GM21390 (cell line): ENCODE measurements around the gene C10orf88.
"Not testable (repeated sequence)": the region's sequence is repeated elsewhere in the genome, so short reads cannot be mapped to it uniquely, and the experiment has no call there.

Experiments used
- ATAC-seq: cut with Tn5 transposase; IDR thresholded peaks from one replicate; pipeline ENCODE4 v1.9.1; 2021; ENCODE audit not compliant: unreplicated experiment

C10orf88 gene

GRCh38 chr10:122962405-122962804 is 8.4 kb upstream of the C10orf88 start:
- ATAC-seq = no peak

GRCh38 chr10:122957474-122957873 is 3.4 kb upstream of the C10orf88 start:
- no peak for ATAC-seq

- ATAC-seq = no peak
These were observed 1.9 kb upstream of the C10orf88 start for GRCh38 chr10:122955892-122956291.

GRCh38 chr10:122954731-122955050 is 664 bp upstream of the C10orf88 start:
- ATAC-seq = no peak

GRCh38 chr10:122949296-122949695 is 4.7 kb downstream of the C10orf88 start:
- no peak for ATAC-seq

GRCh38 chr10:122939856-122940543 is 14.0 kb downstream of the C10orf88 start:
- no peak for ATAC-seq

- ATAC-seq = no peak
These were observed 14.7 kb downstream of the C10orf88 start for GRCh38 chr10:122939133-122939855.

GRCh38 chr10:122931088-122931906 is 22.7 kb downstream of the C10orf88 start:
- ATAC-seq = no peak

GRCh38 chr10:122930140-122930539 is 23.9 kb downstream of the C10orf88 start:
- no peak for ATAC-seq

- no peak for ATAC-seq
These were observed 38.3 kb downstream of the C10orf88 start for GRCh38 chr10:122915700-122916099.

GRCh38 chr10:122911889-122912484 is 42.0 kb downstream of the C10orf88 start:
- no peak for ATAC-seq

- ATAC-seq = no peak
These were observed 43.7 kb downstream of the C10orf88 start, which contains the start of gene FAM24A for GRCh38 chr10:122910310-122910709. TSS of gene FAM24A (plus strand) at chr10:122910610. CDS start at chr10:122911635, 1,025 bp downstream.

- ATAC-seq = not testable (repeated sequence)
These were observed 50.2 kb downstream of the C10orf88 start for GRCh38 chr10:122903861-122904260.

GRCh38 chr10:122894261-122894944 is 59.6 kb downstream of the C10orf88 start:
- no peak for ATAC-seq

GRCh38 chr10:122884166-122884565 is 69.9 kb downstream of the C10orf88 start:
- no peak for ATAC-seq

- no peak for ATAC-seq
These were observed 71.3 kb downstream of the C10orf88 start for GRCh38 chr10:122882766-122883165.
